DOHH2 (cell line): ENCODE measurements around the gene CAMSAP1.

Experiments used
- CTCF ChIP-seq: fragments of 200-600 bp; sonication (generic); IDR thresholded peaks from one replicate; pipeline ENCODE4 v1.5.1; 2014; ENCODE audit warnings: antibody characterized with exemption, mild to moderate bottlenecking, low read depth, low read length; ENCODE audit not compliant: poor library complexity, severe bottlenecking
- EZH2phosphoT487 ChIP-seq: fragments of 200-600 bp; sonication (generic); IDR thresholded peaks from 2 replicates; pipeline ENCODE4 v1.6.1; 2017; ENCODE audit warnings: borderline replicate concordance, mild to moderate bottlenecking, antibody characterized with exemption, low read length, moderate library complexity, mixed read lengths

GRCh38 chr9:135790356-135790755 is 117.0 kb downstream of the CAMSAP1 start:
- TF ChIP-seq CTCF (no peak), EZH2phosphoT487 (no peak)
